ENCODE data around the gene CD46.

Gene CD46

DNA sequence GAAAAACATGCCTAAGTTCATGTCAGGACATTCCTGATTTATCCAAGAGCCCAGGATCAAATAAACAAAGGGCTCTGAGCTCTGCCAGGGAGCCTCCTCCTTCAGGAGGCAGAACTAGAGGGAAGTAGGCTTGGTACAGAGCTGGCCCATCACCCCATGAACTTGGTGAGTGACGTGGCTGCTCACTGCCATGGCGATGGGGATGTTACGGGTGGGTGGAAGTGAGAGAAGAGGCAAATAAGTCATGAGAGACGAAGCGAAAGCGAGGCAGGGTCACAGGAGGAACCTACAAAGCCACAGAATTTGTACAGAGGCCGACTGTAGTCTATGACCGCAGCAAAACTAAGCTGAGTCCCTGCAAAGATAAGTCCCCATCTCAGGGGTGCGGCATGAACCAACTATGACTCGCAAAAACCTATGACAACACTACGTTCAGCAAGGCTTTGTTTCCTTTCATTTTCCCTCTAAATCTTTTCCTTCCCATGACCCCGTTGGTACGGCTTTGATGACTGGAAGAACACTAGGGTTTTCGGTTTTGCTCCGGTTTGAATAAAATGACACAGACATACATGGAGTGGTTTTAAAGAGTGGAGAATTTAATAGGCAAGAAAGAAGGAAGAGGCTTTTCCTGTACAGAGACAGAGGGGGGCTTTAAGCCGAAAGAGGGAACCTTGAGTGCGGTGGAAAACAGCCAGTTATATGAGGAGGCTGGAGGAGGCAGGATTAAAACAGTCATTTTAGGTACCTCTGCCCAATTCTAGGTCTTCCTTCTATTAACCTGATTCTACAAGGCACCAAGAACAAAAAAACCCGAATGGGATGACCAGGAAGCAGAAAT, 74.1 kb downstream of the CD46 start:
- peak; percentile 92 to 95 for DNase-seq (ENCODE audit: low read depth in 1 of 2, low spot score in 1 of 2)
- peak overlapping the region; percentile 25 for H3K4me3 ChIP-seq (replicated peaks; ENCODE audit: insufficient read depth, low read length)
- H3K27ac ChIP-seq (replicated peaks): peak overlapping the region; percentile 84
- no peak for TF ChIP-seq GABPA (IDR thresholded peaks at IDR 0.05; ENCODE audit: low read depth)
- TF ChIP-seq POLR2AphosphoS5 (IDR thresholded peaks at IDR 0.05; ENCODE audit: low read depth): peak; percentile 66
- TF ChIP-seq SPI1 (IDR thresholded peaks at IDR 0.05; ENCODE audit: borderline replicate concordance, low read depth): peak; percentile 70; the same call in 1 of the 2 replicates
- TF ChIP-seq, protein P1, sequence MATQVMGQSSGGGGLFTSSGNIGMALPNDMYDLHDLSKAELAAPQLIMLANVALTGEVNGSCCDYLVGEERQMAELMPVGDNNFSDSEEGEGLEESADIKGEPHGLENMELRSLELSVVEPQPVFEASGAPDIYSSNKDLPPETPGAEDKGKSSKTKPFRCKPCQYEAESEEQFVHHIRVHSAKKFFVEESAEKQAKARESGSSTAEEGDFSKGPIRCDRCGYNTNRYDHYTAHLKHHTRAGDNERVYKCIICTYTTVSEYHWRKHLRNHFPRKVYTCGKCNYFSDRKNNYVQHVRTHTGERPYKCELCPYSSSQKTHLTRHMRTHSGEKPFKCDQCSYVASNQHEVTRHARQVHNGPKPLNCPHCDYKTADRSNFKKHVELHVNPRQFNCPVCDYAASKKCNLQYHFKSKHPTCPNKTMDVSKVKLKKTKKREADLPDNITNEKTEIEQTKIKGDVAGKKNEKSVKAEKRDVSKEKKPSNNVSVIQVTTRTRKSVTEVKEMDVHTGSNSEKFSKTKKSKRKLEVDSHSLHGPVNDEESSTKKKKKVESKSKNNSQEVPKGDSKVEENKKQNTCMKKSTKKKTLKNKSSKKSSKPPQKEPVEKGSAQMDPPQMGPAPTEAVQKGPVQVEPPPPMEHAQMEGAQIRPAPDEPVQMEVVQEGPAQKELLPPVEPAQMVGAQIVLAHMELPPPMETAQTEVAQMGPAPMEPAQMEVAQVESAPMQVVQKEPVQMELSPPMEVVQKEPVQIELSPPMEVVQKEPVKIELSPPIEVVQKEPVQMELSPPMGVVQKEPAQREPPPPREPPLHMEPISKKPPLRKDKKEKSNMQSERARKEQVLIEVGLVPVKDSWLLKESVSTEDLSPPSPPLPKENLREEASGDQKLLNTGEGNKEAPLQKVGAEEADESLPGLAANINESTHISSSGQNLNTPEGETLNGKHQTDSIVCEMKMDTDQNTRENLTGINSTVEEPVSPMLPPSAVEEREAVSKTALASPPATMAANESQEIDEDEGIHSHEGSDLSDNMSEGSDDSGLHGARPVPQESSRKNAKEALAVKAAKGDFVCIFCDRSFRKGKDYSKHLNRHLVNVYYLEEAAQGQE (IDR thresholded peaks at IDR 0.05; ENCODE audit: insufficient replicate concordance, low read depth): no peak
- no peaks in the 10 kb centered on the region for H3K27me3 ChIP-seq (ENCODE audit: insufficient read depth, poor library complexity, severe bottlenecking)

DNA sequence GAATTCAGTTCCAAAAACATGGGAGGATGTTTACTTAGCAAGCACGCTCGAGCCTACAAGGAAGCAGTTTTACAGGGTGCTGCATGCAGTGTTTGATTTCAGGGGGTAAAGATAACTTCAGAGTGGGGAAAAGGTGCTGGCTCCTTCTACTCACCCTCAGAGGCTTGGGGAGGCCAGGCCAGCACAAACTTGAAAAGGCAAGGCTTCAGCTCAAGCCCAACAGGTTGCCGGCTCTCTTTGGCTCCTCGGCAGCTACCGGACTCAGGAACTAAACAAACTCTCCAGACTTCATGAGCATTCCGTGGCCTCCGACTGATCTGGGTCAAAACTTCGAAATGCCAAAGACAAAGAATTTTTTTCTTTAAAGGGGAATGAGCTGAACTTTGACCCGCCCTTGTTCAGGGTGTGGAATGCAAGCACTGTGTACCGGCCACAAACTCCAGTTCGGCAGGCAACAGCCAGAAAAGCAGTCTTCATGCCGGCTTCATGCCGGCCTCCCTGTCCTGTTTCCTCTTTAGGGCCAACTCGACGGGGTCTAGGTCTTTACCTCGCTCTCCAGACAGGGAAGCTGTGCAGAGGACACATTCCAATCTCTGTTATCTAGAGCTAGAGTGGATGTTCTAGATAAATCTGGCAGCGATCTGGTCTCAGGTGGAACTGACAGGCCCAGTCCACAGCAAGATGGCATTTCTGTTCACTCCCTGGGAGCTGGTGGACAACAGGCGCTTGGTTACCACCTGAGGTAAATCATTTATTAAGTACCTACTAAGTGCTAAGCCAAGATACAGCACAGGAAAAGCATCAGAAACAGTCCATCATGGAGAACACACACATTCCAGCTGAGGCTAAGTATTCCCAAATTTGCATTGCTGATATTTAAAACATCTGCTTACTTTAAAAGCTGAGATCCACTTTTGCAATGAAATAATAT, 75.0 kb downstream of the CD46 start:
- TF ChIP-seq GABPA (IDR thresholded peaks at IDR 0.05; ENCODE audit: low read depth) (no peak), POLR2AphosphoS5 (IDR thresholded peaks at IDR 0.05; ENCODE audit: low read depth) (no peak), SPI1 (IDR thresholded peaks at IDR 0.05; ENCODE audit: borderline replicate concordance, low read depth) (no peak)
- TF ChIP-seq, protein P1 (IDR thresholded peaks at IDR 0.05; ENCODE audit: insufficient replicate concordance, low read depth): no peak
- TF ChIP-seq, protein P2, sequence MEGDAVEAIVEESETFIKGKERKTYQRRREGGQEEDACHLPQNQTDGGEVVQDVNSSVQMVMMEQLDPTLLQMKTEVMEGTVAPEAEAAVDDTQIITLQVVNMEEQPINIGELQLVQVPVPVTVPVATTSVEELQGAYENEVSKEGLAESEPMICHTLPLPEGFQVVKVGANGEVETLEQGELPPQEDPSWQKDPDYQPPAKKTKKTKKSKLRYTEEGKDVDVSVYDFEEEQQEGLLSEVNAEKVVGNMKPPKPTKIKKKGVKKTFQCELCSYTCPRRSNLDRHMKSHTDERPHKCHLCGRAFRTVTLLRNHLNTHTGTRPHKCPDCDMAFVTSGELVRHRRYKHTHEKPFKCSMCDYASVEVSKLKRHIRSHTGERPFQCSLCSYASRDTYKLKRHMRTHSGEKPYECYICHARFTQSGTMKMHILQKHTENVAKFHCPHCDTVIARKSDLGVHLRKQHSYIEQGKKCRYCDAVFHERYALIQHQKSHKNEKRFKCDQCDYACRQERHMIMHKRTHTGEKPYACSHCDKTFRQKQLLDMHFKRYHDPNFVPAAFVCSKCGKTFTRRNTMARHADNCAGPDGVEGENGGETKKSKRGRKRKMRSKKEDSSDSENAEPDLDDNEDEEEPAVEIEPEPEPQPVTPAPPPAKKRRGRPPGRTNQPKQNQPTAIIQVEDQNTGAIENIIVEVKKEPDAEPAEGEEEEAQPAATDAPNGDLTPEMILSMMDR (IDR thresholded peaks at IDR 0.05; ENCODE audit: insufficient read depth, low read length): no peak
- H3K4me3 ChIP-seq (replicated peaks; ENCODE audit: insufficient read depth, low read length): peak overlapping the region; percentile 25
- peak overlapping the region; percentile 84 for H3K27ac ChIP-seq (replicated peaks)
- DNase-seq (ENCODE audit: low read depth in 1 of 2, low spot score in 1 of 2): no peak
- no peaks in the 10 kb centered on the region for H3K27me3 ChIP-seq (ENCODE audit: insufficient read depth, poor library complexity, severe bottlenecking)

DNA sequence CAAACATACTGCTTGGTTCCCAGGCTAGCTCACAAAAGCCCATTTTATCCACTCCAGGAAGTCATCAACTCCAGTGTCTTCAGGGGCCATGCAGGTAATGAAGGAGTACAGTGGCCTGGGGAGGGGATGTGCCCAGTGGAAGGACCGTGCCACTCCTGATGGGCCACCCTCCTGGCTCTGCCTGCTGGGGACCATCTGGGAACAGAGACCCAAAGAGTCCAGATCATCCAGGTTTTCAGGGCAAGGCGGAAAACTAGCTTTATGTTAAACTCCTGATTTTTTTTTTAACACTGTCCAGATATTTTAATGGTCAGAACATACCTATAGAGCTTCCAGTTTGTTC, 75.6 kb downstream of the CD46 start:
- H3K4me3 ChIP-seq (replicated peaks; ENCODE audit: insufficient read depth, low read length): no peak overlapping the region
- peak overlapping the region; percentile 84 for H3K27ac ChIP-seq (replicated peaks)
- no peaks in the 10 kb centered on the region for H3K27me3 ChIP-seq (ENCODE audit: insufficient read depth, poor library complexity, severe bottlenecking)
- TF ChIP-seq, protein P2 (IDR thresholded peaks at IDR 0.05; ENCODE audit: insufficient read depth, low read length): no peak
- no peak for TF ChIP-seq POLR2AphosphoS5 (IDR thresholded peaks at IDR 0.05; ENCODE audit: low read depth)
- DNase-seq (ENCODE audit: low read depth in 1 of 2, low spot score in 1 of 2): no peak

DNA sequence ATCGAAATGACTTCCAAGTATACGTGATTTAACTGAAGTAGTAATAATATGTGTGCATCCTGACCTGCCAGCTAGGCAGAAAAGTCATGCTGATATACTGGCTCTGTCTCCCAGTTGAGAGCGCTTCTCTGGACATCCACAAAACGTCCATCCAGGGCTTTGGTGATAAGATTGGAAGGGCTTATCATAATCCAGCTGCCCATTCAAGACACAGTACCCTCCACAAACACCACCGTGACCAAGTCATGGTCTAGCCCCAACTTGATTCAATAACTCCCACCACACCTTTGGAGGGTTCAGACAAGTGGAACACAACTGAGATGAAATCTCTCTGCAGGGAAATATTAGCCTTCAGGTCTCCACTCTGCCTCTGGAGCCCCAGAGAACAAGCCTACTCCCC, 76.2 kb downstream of the CD46 start:
- H3K27ac ChIP-seq (replicated peaks): peak overlapping the region; percentile 84
- no peaks in the 10 kb centered on the region for H3K27me3 ChIP-seq (ENCODE audit: insufficient read depth, poor library complexity, severe bottlenecking)
- no peak overlapping the region for H3K4me3 ChIP-seq (replicated peaks; ENCODE audit: insufficient read depth, low read length)
- TF ChIP-seq GABPA (IDR thresholded peaks at IDR 0.05; ENCODE audit: low read depth): no peak
- no peak for TF ChIP-seq SPI1 (IDR thresholded peaks at IDR 0.05; ENCODE audit: borderline replicate concordance, low read depth)
- TF ChIP-seq, protein P1 (IDR thresholded peaks at IDR 0.05; ENCODE audit: insufficient replicate concordance, low read depth): no peak
- TF ChIP-seq, protein P2 (IDR thresholded peaks at IDR 0.05; ENCODE audit: insufficient read depth, low read length): no peak
- no peak for TF ChIP-seq POLR2AphosphoS5 (IDR thresholded peaks at IDR 0.05; ENCODE audit: low read depth)
- no peak for DNase-seq (ENCODE audit: low read depth in 1 of 2, low spot score in 1 of 2)

All from HL-60 (cell line).